ENCODE measurements around the gene GNAT3.

The GNAT3 gene

DNA sequence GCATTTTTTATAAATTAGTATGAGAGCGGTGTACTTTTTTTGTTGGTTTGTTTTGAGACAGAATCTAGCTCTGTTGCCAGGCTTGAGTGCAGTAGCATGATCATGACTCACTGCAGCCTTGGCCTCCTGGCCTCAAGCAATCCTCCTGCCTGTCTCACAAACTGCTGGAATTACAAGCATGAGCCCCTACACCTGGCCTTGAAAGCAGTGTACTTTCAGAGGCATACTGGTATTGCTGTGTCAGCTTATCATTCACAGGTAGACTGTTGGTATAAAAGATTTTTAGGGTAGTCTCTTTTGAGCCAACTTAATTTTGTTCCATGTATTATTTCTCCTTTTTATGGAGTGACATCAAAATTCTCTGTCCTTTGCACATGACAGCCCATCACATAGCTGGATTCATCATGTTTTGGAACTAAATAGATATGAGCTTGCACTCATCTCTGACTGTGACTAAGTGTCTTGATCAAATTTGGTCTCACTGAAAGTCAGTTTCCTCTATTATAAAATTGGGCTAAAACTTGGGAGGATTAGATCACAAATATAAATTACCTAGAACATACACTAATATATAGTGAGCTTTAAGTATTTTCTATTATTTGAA is 12.4 kb downstream of the GNAT3 start:
- no peak for DNase-seq

DNA sequence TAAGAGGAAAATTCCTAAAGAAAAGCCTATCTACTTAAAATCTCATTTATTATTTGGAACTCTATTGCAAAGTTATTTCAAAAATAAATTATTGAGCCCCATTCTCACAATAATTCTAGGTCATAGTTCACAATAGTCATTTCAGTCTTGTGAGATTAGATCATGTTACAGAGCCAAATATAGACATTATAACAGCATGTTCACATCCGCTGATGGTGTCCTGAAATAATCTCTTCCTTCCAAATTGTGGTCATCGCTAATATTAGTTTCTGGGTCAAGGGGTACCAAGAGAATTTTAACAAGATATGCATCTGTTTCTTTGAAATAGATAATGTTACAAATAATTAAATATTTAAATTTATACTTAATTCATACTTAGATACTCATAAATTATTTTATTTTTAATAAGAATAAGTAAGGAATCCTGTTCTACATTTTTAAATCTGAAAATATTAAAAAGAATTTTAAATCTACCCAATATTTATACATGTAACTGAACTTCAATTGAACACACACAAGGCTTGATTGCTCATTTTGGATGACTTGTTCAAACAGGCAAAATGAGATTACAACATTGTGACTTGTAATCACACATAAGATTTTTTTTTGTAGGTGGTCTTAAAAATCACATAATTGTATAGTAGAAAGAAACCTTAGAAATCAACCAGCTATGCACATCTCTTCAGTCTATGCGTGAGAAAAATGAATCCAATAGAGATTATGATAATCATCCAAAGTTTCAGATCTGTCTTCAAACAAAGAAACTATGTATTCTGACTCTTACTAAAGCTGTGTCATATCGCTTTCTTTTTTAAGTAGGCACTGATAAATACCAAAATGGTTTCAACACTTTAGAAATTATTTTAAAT is 13.1 kb downstream of the GNAT3 start:
- DNase-seq = no peak

DNA sequence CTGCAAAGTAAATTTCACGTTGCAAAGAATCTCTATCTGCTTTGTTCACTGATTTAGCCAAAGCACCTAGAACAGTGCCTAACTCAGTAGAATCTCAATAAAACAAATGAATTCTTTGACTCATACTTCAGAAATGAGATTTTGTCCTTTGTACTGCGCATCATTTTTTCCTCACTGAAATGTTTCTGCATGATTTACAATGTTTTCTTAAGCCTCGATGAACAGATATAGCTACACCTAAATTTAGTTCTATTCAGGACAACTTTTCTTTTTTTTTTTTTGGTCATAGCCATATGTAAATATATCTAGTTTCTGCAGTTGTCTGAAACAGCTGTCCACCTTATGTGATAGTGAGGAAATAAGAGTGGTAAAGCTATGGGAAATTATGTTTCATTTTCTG is 15.3 kb downstream of the GNAT3 start:
- no peak for DNase-seq

DNA sequence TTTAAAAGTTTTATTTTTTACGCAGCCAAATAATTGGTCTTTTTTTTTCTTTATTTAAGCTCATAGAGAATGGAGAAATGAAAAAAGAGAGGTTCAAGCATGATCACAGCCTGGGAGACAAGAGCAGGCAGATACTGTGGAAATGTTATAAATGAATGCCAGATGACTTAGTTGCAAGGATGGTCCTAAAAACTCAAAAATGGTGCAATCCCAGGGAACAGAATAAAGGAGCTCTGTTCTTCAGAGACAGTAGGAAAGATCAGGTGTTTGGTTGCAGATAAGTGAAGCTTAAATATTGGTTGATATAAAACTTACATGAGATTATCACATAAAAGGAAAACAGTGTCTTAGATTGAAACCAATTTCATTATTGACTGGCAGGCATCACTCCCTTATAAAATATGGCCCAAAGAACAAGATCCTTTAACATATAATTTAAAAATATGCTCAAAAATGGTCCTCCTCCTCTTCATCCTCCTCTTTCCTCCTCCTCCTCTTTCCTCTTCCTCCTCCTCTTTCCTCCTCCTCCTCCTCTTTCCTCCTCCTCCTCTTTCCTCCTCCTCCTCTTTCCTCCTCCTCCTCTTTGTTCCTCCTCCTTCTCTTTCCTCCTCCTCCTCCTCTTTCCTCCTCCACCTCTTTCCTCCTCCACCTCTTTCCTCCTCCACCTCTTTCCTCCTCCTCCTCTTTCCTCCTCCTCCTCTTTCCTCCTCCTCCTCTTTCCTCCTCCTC is 18.6 kb downstream of the GNAT3 start:
- DNase-seq = no peak

DNA sequence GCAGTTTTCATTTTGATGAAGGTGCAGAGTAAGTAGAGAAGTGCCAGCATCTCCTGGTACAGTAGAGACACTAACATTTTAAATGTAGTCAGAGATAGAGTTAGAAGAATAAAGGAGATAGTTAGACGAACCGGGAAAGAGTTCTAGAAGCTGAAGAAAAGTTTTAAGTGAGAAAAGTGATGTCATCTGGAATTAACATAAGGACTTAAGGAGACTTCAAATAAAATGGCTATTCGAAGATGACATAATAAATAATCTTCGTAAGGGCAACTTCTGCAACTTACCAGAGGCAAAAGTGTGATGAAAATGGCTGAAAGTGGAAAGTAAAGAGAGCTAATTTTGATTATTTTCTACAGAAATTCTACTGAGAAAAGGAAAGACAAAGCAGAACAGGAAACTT is 20.4 kb downstream of the GNAT3 start:
- DNase-seq = no peak

DNA sequence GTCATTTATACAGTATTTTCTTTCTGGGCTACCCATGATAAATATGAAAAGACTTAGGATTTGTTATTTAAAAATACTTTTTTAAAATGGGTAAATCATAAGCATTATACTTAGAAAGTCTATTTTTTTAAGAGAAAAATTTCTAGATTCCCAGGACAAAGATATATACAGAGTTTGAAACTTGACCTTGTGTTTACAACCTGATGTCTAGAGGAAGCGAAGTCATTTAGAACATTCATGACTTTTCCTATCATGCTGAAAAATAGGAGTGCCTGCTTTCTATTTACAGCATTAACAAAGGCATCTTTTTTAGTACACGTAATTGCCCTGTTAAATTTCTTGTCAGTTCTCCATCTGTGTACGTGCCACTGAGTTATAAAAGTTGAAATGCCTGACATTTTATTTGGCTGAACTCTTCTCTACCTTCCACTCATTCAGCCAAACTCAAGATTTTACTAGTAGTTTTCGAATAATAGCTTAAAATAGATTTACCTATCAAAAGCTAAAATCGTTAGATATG is 23.0 kb downstream of the GNAT3 start:
- DNase-seq = no peak

DNA sequence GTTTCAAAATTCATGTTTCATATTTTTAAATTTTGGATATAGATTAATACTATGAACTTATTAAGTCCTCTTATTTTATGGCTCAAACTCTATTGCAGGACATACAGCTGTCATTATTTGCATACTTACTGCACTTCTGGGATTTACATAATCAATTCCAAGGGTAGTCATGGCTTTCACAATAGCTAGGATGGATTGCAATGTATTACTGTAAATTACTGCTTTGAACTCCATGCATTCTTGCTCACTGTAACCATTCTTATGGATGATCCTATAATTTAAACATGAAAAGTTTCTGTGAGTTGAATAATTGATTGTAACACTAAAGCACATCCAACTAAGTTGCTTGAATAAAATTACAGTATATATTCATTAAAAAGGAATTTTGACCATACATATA is 23.5 kb downstream of the GNAT3 start:
- DNase-seq = no peak

DNA sequence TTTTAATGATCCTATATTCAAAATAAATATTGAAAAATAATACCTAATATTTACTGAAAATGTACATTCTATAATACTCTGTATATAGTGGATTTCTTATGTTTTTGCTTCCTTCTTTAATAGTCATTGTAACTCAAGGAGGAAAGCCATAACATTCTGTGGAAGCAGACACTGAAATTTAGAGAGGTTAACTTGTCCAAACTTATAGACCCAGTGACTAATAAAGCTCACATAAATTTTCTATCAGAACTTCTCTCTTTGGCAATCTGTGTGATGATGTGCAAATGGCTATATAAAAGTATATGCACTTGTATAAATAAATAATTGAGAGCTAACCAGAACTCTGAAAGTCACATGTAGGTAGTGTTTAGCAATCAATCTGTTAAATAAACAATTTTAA is 26.1 kb downstream of the GNAT3 start:
- no peak for DNase-seq

DNA sequence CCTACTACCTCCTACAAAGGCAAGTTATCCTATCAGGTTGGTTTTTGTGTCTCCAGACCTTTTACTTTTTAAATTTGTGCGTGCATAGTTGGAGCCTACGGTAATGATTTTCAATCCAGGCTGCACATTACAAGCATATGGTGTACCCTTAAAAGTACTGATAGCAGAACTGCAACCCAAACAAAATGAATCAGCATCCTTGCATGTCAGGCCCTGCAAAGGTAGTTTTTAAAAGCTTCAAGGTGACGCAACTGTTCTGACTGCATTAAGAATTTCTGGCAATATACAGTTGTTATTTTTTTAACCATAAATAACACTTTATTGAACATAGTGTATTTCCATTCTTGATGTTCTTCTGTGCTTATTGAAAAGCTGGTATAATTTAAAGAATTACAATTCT is 28.9 kb downstream of the GNAT3 start:
- no peak for DNase-seq

DNA sequence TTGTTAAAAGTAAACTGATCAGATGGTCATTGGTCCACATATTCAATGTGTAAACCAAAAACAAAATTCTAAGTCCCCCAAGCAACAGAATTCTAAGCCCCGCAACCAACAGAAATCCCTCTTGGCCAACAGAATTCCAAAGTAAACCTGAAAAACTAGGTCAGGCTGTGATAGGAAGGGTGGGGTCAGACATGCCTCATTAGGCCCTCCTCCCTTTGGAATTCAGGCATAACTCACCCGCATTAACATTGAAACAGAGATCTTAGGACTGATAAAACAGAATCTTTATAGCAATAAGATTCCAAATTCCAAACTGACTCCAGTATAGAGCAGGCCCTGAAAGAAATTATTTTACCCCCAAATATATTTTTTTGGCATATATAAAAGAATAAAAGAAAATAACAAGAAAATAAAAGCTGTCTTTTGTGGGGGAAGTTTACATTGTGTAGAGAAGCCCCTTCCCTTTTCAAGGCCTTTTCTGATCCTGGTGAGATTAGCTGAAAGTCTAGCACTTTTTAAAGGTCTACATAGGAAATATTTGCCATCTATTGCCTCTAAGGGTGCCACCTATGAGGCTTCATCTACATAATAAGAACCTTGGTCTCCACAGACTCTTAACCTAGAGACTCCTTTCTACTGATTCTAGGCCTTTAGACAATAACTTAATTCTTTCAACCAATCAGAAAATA is 30.5 kb downstream of the GNAT3 start:
- no peak for DNase-seq

DNA sequence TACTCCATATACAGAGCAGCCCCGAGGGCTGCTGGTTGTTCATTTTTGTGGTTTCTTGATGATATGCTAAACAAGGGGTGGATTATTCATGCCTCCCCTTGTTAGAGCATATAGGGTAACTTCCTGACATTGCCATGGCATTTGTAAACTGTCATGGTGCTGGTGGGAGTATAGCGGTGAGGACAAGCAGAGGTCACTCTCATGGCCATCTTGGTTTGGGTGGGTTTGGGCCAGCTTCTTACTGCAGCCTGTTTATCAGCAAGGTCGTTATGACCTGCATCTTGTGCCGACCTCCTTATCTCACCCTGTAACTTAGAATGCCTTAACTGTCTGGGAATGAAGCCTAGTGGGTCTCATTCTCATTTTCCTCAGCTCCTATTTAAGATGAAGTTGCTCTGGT is 31.3 kb downstream of the GNAT3 start:
- DNase-seq = no peak

DNA sequence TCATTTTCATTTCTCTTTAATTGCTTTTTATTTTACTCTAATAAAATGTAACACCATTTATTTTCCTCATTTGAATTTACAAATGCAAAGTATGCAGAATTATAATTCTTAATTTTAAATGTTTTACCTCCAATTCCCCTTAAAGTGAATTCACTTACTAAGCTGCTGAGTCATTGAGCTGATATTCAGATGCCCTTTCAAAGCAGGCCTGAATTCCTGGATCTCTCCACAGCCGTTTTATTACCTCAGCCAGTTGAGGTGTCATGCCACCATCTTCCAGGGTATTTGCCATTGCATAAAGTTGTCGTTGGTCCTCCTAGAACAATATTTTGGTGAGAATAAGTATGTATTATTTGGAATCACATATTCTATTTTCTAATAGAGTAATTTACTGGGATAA is 33.2 kb downstream of the GNAT3 start:
- DNase-seq = no peak

DNA sequence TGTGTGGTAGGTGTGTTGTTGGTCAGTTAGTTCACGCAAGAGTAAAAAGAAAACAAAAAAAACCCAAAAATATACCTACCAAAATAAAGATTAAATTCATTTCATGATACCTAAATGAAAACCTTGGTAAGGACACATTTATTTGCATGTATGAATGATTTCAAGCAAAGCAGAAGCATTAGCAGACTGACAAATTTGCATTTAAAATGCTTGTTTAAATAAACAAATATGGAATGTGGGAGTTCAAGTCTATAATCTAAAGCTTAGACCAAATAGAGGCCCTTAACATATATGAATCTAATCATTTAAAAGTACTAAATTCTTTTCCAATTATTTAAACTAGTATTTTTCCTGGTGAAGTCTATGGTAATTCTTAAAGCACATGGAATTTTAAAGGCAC is 35.8 kb downstream of the GNAT3 start:
- no peak for DNase-seq

DNA sequence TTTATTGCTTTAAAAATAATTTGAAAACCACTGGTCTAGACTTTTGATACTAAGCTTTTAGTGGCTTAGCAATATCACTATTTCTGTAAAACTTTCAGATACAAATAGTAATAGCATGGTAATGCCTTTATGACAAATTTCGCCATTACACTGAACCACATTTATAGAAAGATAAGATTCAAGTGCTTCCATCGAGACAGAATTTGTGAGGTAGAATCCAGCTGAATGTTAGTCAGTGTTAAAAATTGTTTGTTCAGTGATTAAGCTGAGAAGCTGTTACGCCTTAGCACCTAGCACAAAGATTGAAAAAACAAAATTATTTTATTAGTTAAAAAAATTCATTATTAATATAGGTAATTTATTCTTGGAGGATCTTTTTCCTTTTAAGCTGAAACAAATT is 36.5 kb downstream of the GNAT3 start:
- no peak for DNase-seq

DNA sequence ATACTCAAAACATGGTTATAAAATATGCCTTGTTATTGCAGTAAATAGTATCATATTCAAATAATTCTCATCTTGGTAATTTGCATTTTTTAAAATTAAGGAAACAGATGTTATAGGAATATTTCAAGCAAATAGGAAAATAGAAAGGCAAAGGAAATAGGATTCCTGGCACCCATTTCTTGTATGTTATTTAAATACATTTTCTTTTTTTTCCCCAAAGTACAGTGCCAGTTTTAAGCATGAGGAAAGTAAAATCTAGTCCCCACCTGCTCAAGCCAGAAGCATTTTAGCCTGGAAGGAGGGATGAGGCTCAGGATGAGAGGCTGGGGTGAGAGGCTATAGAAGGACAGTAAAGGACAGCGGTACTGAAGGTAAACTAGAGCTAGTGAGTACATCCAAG is 38.1 kb downstream of the GNAT3 start:
- no peak for DNase-seq

DNA sequence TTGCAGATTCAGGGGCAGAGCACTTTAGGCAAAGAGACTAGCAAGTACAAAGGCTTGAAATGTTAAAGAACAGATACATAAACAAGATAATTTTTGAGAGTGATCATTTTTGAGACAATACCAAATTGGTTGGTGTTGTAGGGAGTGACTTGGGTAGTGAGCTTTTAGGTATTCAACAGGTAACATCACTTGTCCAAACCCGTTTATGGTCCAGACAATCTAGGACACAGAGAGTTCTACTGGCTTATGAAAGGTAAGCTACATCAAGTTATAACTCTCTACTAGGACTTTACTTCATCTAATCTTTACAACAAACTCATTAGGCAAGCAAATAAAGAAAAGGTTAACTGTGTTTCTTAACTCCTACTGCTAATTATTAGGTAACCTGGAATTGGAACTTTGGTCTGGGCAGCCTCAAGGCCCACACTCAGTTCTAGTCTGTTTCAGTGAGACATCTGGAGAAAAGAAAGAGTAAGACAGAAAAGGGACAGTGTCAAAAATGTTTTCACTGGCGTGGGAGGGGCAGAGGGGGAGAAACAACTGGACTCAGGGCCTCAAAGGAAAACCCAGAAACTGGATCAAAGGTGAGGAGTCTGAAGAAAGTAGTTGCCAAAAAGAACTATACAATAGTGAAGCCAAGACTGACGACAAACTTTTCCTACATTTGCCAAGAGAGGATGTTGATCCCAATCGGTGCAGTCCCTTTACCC is 39.2 kb downstream of the GNAT3 start:
- no peak for DNase-seq

DNA sequence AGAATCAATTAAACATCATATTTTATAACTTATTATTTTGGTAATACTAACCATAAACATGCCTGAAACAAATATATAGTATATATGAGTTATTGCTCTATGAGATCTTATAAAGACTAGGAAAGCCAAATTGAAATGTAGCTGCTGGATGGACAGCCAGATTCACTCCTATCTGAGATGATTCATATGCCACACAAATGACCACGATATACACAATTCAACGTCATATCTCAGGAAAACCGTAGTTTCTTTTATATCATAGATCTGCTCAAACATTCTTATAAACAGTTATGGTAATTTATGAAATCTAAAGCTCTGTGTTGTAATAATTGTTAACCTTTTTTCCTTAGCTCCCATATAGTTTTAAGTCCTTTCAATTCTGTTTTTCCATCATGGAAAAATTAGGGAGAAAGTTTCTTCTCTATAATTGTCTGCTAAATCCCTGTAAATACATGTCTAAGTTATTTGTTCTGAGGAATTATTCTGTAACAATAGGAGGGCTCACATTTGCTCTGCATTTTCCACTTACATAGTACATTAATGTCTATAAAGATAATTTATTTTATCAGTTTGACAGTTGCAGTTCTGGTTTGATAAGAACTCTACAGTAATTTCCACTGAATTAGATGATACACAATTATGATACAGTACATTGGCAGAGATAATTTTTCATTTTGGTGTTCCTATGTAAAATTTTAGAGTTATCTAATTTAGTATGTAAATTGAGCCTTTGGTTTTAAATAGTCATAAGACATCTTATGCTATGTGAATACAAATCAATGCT is 42.7 kb downstream of the GNAT3 start:
- no peak for DNase-seq

DNA sequence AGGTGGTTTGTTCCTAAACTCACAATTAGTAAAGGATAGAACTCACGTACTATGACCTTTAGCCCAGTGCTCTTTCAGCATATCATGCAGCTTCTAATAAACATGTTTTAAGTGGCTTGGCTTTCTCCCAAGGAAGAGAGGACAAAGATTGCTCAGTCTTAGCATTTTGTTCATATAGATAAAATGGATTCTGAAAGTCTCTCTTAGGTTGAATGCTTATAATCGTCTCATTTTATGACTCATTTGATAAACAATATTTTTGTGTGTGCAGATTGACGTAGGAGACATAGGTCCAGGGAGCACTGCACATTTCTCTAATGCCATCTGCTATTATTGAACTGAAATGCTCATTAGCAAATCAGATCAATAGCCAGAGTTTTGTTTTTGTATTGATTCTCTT is 44.8 kb downstream of the GNAT3 start:
- DNase-seq = no peak

DNA sequence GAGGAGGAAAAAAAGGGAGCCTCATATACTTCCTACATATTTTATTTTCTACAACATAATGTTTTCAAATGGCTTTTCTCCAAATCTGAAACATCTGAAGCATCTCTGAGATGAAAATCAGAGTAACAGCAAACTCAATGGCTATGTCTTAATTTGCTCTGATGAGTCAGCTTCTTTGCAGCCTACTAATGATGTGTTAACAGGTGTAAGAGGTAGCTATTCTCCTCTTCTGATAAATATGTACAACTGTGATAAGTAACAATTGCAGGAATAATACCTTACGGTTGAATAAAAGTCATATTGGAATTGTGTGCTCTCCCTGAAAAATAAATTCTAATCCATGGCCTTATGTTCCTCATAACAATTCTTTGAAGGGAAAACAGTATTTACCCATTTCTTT is 45.2 kb downstream of the GNAT3 start:
- no peak for DNase-seq

DNA sequence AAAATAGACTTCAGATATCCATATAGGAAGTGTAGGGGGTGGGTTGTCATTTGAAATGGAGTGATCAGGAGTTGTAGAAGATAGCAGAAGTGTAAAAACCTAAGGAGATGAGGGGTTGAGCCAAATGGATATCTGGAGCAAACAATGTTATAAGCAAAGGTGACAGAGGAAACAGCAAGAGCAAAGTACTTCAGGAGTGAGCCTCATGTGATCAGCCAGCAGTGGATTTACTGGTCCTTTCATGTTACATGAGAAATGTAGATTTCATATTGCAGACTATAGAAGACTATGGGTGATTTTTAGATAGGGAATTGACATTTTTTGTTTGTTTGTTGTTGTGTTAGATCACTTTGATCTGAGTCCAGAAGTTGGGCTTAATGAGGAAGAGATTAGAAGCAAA is 47.7 kb downstream of the GNAT3 start:
- DNase-seq = no peak

DNA sequence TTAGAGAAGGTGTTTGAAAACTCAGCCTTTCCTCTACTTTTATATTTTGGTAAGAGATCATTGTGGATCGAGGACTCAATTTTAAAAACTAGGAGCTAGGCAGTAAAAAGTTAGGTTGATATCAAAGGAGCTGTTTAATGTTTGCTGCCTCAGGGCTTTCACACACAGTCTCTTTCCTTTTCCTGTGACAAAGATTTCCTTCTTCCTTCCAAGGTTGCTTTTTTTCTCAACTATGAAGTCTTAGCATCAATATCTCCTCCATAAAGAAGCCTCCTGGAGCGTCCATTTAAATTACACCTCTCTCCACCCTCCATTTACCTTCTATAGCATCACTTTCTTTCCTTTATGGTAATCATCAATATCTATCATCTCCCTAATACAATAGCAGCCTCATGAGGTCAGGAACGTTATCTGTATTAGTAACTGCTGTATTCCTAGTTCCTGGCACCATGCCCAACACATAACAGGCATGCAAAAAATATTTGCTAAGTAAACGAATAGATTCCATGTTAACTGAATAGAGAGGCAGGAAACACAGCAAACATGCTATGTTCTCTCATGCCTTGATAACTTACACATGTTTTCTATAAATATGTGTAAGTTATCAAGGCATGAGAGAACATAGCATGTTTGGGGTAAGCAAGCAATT is 48.5 kb downstream of the GNAT3 start:
- no peak for DNase-seq
